COLO668 (cell line): ENCODE data around the gene STRA8.
"Not testable (repeated sequence)": the region's sequence is repeated elsewhere in the genome, so short reads cannot be mapped to it uniquely, and the experiment has no call there.

Experiments
- DNase-seq: peaks from one replicate; lab custom pipeline; 2025; ENCODE audit not compliant: unreplicated experiment; lab: John Stamatoyannopoulos, UW

The STRA8 gene

GRCh38 chr7:135204876-135205275 lies 28.8 kb upstream of the STRA8 start:
- no peak for DNase-seq

- no peak for DNase-seq
Observed at GRCh38 chr7:135205850-135206249, 27.8 kb upstream of the STRA8 start.

DNA sequence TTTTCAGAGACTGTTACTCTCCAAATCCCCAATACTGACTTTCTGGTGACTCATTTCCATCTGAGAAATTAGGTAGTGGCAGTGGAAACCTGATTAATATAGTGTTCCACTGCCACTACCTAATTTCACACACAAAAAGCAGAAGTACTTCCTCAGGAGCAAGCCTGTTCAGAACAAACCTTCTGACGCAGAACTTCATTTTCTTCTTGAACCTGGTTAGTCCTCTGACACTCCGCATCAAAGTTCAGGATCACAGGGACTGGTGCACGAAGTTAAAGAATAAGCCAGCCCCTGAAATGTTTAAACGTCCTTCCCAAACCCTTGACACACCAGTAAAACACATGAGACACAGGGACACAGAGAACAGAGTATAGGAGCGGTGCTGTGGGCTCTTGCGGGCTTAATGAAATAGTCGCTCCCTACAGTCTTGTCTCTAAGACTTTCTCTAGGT lies 26.7 kb upstream of the STRA8 start:
- DNase-seq: no peak

DNA sequence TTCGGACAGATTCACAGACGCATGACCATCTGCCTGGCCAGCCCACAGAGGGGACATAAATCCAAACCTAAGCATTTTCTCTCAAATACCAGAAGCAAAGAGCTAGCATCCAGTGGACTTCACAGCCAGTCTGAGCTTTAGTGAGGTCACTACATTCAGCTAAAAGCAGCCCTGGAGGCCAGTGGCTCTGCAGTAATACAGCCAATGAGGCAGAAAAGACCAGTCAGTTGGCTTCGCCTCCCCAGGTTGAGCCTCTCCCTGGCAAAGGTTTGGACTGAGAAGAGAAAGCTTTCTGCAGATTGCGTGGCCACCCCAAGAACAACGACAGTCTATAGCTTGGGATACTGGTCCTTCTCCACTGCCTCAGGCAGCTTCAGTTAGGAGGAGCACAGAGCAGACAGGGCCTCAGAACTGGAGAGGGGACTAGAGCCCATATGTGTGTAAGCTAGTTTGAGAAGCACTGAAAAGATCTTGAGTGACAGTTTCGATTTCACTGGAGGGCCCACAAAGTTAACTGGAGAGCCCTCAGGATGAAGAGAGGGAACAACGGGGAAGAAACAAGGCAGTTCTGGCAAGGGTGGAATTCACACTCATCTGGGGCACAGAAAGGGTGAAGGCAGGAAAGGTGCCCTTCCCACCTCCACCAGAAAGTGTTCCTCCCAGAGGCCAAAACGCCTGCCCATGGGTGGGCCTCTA lies 26.1 kb upstream of the STRA8 start:
- no peak for DNase-seq

GRCh38 chr7:135208102-135208793 lies 25.4 kb upstream of the STRA8 start:
- no peak for DNase-seq

DNA sequence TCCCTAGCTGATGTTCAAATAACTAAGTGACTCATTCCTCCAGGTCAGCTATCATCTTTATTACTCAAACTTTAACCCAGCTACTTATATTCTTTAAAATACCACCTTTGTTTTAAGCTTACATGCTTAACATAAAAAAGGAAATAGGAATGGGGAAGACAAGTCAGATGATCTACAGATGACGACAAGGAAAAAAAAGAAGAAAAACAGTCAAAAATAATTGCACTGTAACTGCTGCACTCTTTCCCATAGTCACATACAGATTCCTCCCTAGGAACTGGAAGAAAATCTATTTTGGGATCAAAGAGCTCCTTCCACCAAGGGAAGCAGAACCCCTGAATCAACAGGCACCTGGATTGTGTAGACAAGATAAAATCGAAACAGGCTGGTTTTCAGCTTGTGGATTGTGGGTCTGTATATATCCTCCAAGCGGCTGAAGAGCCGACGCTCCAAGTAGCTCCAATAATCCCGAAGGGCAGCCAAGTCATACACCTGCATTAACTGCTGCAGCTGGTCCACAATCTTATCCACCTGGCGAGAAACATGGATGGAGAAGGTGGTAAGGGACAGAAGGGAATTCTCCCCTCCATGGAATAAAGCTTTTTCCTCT lies 24.3 kb upstream of the STRA8 start:
- DNase-seq: no peak

DNA sequence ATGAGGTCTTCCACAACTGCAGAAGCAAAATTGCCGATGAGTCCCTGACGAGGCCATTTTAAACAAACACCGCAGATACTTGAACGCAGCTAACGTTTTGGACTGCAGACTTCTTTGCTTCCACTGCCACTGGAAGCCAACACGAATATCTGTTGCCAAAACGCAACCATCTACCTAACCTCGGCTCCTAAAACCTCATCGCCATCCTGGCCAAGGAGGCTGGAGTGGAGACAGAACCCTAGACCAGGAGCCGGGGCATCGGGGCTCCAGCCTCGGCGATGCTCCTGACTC lies 22.8 kb upstream of the STRA8 start:
- no peak for DNase-seq

DNA sequence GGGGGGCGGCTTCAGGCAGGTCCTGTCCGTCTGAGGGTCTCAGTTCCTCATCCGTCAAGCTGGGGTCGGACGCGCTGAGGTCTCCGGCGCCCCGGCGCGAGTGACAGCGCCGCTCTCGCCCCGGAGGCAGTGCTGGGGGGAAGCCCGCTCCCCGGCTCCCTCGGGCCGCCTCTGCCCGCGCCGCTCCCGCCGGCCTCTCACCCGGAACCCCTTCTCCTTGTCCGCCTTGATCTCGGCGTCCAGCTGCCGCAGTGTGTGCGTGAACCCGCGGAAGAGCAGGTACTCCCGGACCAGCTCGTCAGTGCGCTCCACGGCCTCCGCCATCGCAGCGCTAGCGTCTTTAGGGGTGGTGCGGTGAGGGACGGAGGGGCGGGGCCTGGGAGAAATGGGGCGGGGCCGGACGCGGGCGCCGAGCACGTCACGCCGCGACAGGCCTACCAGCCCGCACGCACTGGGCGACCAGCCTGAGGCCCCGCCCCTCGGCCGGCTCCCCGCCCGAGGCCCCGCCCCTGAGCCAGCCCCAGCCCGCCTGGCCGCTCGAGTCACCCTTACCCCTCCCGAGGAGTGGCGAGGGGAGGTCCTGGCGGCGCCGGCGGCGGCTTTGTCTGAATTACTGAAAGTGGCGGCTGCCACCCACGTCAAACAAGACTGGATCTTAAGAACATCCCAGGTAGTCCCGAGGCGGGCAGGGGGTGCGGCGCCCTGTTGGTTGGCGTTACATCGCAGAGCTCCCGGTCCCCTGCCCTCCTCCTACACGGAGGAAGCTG lies 22.3 kb upstream of the STRA8 start, which contains the start of gene WDR91:
WDR91 (minus strand) TSS at position 348 of the 767 bp plus-strand sequence; CDS start at position 324, 24 bp downstream.
- peak; percentile 94 for DNase-seq

DNA sequence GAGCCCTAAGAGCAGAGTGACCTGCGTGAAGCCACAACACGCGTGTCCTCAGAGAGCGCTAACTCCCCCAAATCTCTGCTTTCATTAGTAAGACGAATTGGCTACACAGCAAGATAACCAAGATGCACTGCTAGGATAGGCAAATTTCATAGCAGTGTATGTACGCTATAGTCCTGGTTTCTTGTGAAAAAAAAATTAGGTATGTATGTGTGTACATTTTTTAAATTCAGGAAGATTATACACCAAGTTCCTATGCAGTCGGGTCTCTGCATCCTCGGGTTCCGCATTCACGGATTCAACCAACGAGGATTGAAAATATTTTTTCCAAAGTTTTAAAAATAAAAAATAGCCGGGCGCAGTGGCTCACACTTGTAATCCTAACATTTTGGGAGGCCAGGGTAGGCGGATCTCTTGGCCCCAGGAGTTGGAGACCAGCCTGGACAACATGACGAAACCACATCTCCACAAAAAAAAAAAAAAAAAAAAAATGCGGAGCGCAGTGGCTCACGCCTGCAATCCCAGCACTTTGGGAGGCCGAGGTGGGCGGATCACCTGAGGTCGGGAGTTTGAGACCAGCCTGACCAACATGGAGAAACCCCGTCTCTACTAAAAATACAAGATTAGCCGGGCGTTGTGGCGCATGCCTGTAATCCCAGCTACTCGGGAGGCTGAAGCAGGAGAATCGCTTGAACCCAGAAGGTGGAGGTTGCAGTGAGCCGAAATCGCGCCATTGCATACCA lies 21.5 kb upstream of the STRA8 start:
- not testable (repeated sequence) for DNase-seq

DNA sequence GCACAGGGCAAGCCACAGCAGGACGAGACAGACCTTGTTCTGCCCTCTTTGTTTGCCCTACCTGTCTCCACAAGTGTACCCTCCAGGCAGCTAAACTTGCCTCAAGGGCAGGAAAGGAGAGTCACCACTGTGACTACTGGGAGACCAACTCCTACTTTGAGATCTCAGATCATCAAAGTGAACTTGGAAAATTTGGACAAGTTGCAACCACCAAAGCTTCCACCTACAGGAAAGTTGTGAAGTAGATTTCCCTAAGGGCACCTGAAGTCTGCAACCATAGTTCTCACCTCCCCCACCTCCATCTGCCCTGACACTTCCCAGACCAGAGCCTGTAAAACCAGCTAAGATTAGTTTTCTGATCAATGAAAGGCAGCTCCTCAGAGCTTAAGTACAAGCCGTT lies 19.8 kb upstream of the STRA8 start:
- DNase-seq: no peak

GRCh38 chr7:135215180-135215579 lies 18.5 kb upstream of the STRA8 start:
- DNase-seq: no peak

GRCh38 chr7:135215698-135216097 lies 17.9 kb upstream of the STRA8 start:
- DNase-seq: no peak

DNA sequence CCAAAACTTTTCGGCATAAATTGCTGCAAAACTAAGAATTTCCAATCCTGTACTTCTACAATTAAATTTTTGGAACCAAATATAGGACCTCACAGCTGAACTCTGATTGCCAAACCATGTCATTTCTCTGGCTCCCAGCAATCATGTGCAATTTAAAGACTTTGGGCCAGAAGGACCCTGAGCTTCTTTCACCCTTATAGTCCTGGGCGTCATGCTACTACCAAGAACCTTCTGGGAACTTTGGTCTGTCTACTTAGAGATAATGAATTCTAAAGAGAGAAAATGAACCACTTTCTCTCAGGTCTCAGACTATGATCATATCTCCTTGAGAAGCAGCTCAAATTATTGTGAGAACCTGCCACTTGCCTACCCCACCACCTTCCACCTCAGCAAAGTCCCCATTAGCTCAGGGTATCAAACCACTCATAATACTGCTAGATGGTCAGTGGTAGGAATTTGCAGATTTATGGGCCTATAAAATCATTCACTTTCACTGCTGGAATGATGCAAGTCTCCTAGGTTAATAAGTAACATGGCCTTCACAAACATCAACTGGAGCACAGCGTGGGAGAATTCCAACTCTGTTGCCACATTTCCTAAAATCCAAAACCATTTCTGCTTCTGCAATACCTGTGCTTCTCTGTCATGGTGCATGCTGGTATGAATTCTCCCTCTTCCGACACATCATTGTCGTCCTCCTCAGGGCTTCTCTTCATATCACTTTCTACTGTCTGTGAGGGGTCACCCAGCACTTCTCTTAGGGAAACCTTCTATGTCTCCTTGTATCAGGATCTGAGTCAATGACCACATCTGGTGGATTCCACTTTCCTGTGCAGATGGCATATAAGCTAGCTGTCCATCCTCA lies 15.8 kb upstream of the STRA8 start:
- no peak for DNase-seq

DNA sequence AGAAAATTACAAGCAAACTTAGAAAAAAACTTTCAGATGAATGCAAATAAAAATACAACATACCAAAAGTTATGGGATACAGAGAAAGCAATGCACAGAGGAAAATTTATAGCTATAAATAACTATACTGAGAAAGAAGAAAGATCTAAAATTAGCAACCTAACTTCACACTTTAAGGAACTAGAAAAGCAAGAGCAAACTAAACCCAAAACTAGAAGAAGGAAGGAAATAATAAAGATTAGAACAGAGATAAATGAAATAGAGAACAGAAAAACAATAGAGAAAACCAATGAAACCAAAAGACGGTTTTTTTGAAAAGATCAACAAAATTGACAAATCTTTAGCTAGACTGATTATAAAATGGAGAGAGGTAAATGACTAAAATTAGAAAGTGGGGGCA lies 9.6 kb upstream of the STRA8 start:
- DNase-seq: no peak

DNA sequence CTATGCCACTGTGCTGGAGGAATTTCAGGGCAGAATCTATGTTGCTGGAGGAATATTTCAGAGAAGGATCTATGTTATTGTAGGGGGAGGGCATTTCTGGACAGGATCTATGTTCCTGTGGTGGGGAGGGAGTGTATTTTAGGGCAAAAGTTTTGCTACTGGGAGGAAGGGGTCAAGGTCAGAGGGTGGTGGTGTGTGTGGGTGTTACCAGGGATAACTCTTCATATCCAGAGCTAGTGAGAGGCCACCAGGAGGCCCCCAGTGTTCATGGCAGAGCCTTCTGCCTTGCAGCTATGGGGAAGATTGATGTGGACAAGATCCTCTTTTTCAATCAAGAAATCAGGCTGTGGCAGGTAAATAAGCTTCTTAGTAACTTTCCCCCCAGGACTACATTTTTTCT lies 2.0 kb upstream of the STRA8 start:
- no peak for DNase-seq

DNA sequence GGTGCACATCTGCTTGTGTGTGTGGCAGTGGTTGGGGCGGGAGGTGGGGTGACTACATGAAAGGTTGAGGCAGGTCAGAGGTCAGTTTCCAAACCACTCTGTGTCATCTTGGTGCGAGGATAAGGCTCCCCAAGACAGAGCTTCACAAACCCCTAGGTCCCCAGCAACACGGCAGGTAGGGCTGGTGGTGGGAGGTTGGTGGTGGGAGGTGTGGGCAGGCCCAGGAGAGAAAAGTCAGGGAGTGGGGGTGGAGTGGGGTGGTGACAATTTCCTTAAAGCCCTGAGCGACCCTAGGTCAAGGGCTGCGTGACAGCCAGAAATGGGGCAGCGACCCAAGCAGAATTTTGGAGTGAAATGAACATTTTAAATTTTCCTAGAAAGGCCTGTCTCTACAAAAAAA lies 1.6 kb upstream of the STRA8 start:
- no peak for DNase-seq

DNA sequence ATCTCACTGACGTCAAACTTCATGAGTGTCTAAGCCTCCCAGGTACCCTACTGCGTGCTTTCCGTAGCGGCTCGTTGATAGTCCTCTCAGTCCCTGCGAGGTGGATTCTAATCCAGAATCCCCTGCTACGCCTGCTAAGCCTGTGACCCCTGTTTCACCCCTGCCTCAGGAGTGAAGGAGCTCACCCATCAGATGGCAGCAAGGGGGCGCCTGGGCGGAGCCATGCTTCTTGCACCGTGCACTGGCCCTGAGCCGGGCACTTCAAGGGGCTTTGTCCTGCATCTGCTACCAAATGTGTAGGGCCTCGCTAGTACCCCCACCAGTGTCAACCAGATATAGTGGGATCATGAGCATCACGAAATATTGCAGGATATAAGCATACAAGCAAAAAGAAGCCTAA lies 918 bp upstream of the STRA8 start:
- no peak for DNase-seq

- not testable (repeated sequence) for DNase-seq
Observed at GRCh38 chr7:135234095-135234494, 457 bp downstream of the STRA8 start.

DNA sequence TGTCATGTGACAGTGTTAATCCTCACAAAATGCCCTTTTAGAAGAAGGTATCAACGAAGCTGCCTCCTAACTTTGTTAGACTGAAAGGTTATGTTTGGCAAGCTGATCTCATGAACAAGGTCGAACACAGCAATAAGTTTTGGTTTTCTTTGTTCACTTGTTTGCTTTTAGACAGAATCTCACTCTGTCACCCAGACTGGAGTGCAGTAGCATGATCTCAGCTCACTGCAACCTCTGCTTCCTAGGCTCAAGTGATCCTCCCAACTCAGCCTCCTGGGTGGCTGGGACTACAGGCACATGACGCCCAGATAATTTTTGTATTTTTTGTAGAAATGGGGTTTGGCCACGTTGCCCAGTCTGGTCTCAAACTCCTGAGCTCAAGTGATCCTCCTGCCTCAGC lies 1.1 kb downstream of the STRA8 start:
- DNase-seq: no peak

DNA sequence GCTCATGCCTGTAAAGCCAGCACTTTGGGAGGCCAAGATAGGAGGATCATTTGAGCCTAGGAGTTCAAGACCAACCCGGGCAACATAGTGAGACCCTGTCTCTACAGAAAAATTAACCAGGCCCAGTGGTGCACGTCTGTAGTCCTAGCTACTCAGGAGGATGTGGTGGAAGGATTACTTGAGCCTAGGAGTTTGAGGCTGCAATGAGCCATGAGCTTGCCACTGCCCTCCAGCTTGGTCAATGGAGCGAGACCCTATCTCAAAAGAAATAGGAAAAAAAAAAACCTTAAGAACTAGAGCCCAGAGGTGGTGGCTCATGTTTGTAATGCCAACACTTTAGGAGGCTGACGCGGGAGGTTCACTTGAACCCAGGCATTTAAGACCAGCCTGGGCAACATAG lies 2.2 kb downstream of the STRA8 start:
- DNase-seq: no peak
